Sigmoid colon (tissue), 4 donors: ENCODE results near the gene MAD1L1.

ENCODE experiments used
- EP300 ChIP-seq, 4 donors: sonication (generic); formaldehyde crosslinking; IDR thresholded peaks; one replicate each; pipeline ENCODE4 v1.6.1; 2017; ENCODE audit warnings: antibody characterized with exemption in 4 of 4
- POLR2AphosphoS5 ChIP-seq, 4 donors: sonication (generic); formaldehyde crosslinking; IDR thresholded peaks; one replicate each; pipeline ENCODE4 v1.6.1; 2017; ENCODE audit warnings: antibody characterized with exemption in 4 of 4
- TF ChIP-seq, protein P1 (sequence below), 4 experiments: fragments of 450-650 bp in 3 of 4; fragments of 200-600 bp in 1 of 4; IDR thresholded peaks; one replicate each; pipeline ENCODE4 v1.5.1; 2016 to 2019; ENCODE audit warnings: antibody characterized with exemption in 4 of 4, mild to moderate bottlenecking in 3 of 4, moderate library complexity in 2 of 4

DNA sequence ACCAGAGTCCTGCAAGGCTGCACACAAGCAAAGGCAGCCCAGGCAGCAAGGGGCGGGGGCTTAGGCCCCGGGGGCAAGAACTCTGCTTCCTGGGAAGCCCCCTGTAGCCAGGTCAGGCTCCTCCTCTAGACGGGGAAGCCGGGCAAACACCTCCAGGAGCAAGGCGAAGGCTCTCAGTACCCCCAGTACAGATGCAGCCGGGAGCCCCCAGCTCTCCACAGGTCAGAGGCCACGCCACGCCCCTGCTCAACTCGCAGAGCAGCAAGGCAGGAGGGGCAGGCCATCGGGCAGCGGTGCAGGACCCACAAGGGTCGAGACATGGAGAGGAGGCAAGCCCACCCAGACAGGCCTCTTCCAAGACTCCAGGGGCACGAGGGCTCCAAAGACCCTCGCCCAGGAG lies 108.8 kb downstream of the MAD1L1 start:
- TF ChIP-seq POLR2AphosphoS5 (IDR thresholded peaks at IDR 0.05) (no peak), EP300 (IDR thresholded peaks at IDR 0.05) (no peak)
- TF ChIP-seq, protein P1, sequence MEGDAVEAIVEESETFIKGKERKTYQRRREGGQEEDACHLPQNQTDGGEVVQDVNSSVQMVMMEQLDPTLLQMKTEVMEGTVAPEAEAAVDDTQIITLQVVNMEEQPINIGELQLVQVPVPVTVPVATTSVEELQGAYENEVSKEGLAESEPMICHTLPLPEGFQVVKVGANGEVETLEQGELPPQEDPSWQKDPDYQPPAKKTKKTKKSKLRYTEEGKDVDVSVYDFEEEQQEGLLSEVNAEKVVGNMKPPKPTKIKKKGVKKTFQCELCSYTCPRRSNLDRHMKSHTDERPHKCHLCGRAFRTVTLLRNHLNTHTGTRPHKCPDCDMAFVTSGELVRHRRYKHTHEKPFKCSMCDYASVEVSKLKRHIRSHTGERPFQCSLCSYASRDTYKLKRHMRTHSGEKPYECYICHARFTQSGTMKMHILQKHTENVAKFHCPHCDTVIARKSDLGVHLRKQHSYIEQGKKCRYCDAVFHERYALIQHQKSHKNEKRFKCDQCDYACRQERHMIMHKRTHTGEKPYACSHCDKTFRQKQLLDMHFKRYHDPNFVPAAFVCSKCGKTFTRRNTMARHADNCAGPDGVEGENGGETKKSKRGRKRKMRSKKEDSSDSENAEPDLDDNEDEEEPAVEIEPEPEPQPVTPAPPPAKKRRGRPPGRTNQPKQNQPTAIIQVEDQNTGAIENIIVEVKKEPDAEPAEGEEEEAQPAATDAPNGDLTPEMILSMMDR (IDR thresholded peaks at IDR 0.05): no peak
